Right cardiac atrium (tissue), 5 donors: Measurements from ENCODE around the gene VENTX. TPM values are rescaled to one million over a fixed set of nuclear protein-coding genes. Genes with fewer than 3 reads are reported as not detected.
A peak's percentile ranks its signal among the peaks of the same experiment; 100 is the strongest.

Source experiments
- ATAC-seq, 2 donors: fragments of 200-7000 bp; cut with Tn5 transposase; one replicate each; pipeline versions ENCODE4 v1.8.0 to v1.9.1; 2020; ENCODE audit warnings: moderate library complexity in 2 of 2, mild to moderate bottlenecking in 1 of 2
- DNase-seq, 3 donors: peaks; one replicate each; pipeline ENCODE4 v3.0.0-alpha.2; 2020
- H3K27ac ChIP-seq: one replicate; pipeline ENCODE4 v1.5.1; 2013; ENCODE audit warnings: mild to moderate bottlenecking, low read length, control low read depth, moderate library complexity
- H3K27me3 ChIP-seq: one replicate; pipeline ENCODE4 v1.6.1; 2013; ENCODE audit not compliant: control insufficient read depth, insufficient read depth
- H3K4me1 ChIP-seq: one replicate; pipeline ENCODE4 v1.6.1; 2013; ENCODE audit warnings: low read length; ENCODE audit not compliant: control insufficient read depth, insufficient read depth
- H3K4me3 ChIP-seq: one replicate; pipeline ENCODE4 v1.5.1; 2013; ENCODE audit warnings: low read length, control low read depth
- H3K9me3 ChIP-seq: one replicate; pipeline ENCODE4 v1.6.1; 2013; ENCODE audit warnings: low read length; ENCODE audit not compliant: control insufficient read depth
- WGBS: extraction: QIAGEN DNeasy Blood & Tissue Kit; methylation state at CpG from one replicate; pipeline ENCODE4 v1.1.7; 2013; 5-methylcytosine and 5-hydroxymethylcytosine counted together
- intact Hi-C, 4 donors: fragments of 100-400 bp; cut with DNase I; formaldehyde crosslinking; loops; one replicate each; pipeline versions ENCODE4 v1.11.0 to v1.14.0; 2022 to 2023
- polyA plus RNA-seq: library from polyadenylated mRNA; stranded (reverse); fragments of 200-250 nt; gene quantifications from one replicate; pipeline ENCODE4 v1.2.3, GENCODE V29; 2013
- total RNA-seq, 4 donors: library from RNA; stranded (reverse); fragmentation: NEBNext Ultra II Directional; extraction: Animal tissue kit (Norgen Biotek cat#: 25700); gene quantifications; one replicate each; pipeline ENCODE4 v1.2.1, GENCODE V29; 2021
- donor health status: healthy with polysubstance abuse.
- donor health status: DM: no; HTN: yes; CAD: no.
- donor health status: DM: no; HTN: no; CAD: no.
- donor health status: DM: no; HTN: yes; CAD: no; lungs with severe emphysema.
- donor health status: DM: yes; HTN: yes; CAD: no.

Gene VENTX
- total and polyA plus RNA-seq, 5 donors, result 0.45 to 0.89 (median 0.54) TPM

GRCh38 chr10:133251388-133252222, 13.9 kb downstream of the VENTX start:
- Histone ChIP-seq H3K27me3 (no peaks in the 10 kb centered on the region), H3K27ac (no peak overlapping the region), H3K9me3 (no peaks in the 10 kb centered on the region), H3K4me1 (no peaks in the 10 kb centered on the region), H3K4me3 (no peak overlapping the region)
- intact Hi-C loops, result no loop called here
- DNase-seq, result no peak
- 46% methylated on average over 28 of the region's 28 CpGs for WGBS
- ATAC-seq, result peak; percentile 11 to 27

- no peak overlapping the region for H3K27ac ChIP-seq
- H3K9me3 ChIP-seq, result no peaks in the 10 kb centered on the region
- no peak for DNase-seq
- ATAC-seq, result no peak
- H3K27me3 ChIP-seq, result no peaks in the 10 kb centered on the region
- 81% methylated on average over 12 of the region's 12 CpGs for WGBS
- H3K4me3 ChIP-seq, result no peak overlapping the region
- intact Hi-C loops, result no loop called here
- no peaks in the 10 kb centered on the region for H3K4me1 ChIP-seq
Observed at GRCh38 chr10:133252223-133252552, 14.5 kb downstream of the VENTX start.

GRCh38 chr10:133253361-133253955, 15.8 kb downstream of the VENTX start:
- intact Hi-C loops, result no loop called here
- Histone ChIP-seq H3K27me3 (no peaks in the 10 kb centered on the region), H3K9me3 (no peaks in the 10 kb centered on the region), H3K4me3 (no peak overlapping the region), H3K4me1 (no peaks in the 10 kb centered on the region), H3K27ac (no peak overlapping the region)
- no peak for ATAC-seq
- no peak for DNase-seq
- 82% methylated on average over 22 of the region's 22 CpGs for WGBS

DNA sequence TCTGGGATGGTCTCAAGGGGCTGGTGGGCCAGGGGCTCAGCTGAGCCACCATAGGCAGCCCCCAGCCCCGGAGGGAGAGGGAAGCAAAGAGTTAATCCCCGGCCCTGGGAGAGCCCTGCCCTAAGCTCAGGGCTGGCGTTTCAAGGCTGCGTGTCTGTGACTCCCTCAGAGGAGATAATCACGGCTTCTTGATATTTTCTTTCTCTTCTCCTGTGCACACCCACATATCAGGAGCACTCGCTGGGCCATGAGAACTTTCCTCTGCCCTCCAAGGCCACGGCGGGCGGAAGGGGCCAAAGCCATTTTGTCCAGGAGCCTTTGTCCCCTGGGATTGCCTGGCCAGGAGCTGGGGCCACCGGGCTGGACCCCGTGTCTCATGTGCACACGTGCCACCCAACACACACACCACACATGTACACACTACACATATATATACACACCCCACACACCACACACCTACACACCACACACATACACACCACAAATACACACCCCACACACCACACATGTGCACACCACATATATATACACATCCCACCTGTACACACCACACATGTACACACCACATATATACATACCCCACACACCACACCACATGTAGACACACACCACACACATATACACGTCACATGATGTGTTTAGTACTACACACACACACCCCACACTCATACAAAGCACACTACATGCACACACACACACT, 16.9 kb downstream of the VENTX start:
- no peak overlapping the region for H3K27ac ChIP-seq
- no peaks in the 10 kb centered on the region for H3K27me3 ChIP-seq
- no peaks in the 10 kb centered on the region for H3K4me1 ChIP-seq
- ATAC-seq (no peak), DNase-seq (no peak)
- intact Hi-C loops, result no loop called here
- no peaks in the 10 kb centered on the region for H3K9me3 ChIP-seq
- H3K4me3 ChIP-seq, result no peak overlapping the region
- WGBS, result 31% methylated on average over 13 of the region's 13 CpGs

- Histone ChIP-seq H3K4me3 (no peak overlapping the region), H3K27me3 (no peaks in the 10 kb centered on the region), H3K27ac (no peak overlapping the region), H3K4me1 (no peaks in the 10 kb centered on the region), H3K9me3 (no peaks in the 10 kb centered on the region)
- 92% methylated on average over 15 of the region's 15 CpGs for WGBS
- intact Hi-C loops, result no loop called here
- DNase-seq, result no peak
- no peak for ATAC-seq
Observed at GRCh38 chr10:133255323-133255722, 17.7 kb downstream of the VENTX start.

- no peak overlapping the region for H3K27ac ChIP-seq
- no peaks in the 10 kb centered on the region for H3K9me3 ChIP-seq
- ATAC-seq (peak; percentile 17 to 41), DNase-seq (peak; percentile 67 to 87 (median 85))
- no peaks in the 10 kb centered on the region for H3K4me1 ChIP-seq
- no peak overlapping the region for H3K4me3 ChIP-seq
- intact Hi-C loops, result no loop called here
- 4% methylated on average over 27 of the region's 27 CpGs for WGBS
- H3K27me3 ChIP-seq, result no peaks in the 10 kb centered on the region
Observed at GRCh38 chr10:133257489-133258065, 19.9 kb downstream of the VENTX start.

- ATAC-seq, result no peak
Observed at GRCh38 chr10:133258066-133258817, 20.6 kb downstream of the VENTX start.

DNA sequence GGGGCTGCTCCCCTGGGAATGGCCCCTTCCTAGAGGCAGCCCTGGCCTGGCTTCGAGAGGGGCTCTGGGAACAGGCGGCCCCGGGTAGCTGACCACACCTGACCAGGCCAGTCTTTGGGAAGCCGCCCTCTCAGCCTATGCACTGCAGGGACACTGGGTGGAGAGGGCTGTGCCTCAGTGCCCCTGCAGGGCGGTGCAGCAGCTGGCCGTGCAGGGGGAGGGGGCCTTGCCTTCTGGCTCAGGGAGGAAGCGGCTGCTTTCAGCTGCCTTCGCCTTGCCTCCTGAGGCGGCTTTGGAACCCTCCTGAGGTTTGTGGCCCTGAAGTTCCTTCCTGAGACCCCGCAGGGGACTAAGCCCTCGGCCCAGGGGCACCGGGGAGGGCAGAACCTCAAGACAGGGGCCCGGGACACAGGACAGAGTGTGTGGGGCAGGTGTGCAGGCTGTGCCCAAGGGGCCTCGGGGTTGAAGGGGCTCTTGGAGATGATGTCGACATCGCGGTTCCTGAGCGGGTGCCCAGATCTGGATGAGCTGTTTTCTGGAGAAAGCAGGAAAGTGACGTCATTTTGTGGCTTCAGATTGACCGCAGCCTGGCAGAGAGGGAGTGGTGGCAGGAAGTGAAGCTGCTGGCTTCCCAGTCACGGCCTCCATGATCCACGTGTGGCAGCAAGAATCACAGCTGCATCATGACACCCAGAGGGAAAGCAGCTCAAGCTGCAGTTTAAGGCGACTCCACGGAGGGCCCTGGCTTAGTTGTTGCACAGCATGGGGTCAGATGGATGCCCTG, 21.4 kb downstream of the VENTX start:
- 40% methylated on average over 24 of the region's 24 CpGs for WGBS

More at GRCh38 chr10:133258066-133258817, 20.6 kb downstream of the VENTX start:
- no peak overlapping the region for H3K27ac ChIP-seq
- peak in 1 of 3 donors; percentile 69 for DNase-seq
- H3K27me3 ChIP-seq, result no peaks in the 10 kb centered on the region
- H3K9me3 ChIP-seq, result no peaks in the 10 kb centered on the region
- WGBS, result 63% methylated on average over 21 of the region's 21 CpGs
- no peak overlapping the region for H3K4me3 ChIP-seq
- no peaks in the 10 kb centered on the region for H3K4me1 ChIP-seq
- intact Hi-C loops, result no loop called here

DNA sequence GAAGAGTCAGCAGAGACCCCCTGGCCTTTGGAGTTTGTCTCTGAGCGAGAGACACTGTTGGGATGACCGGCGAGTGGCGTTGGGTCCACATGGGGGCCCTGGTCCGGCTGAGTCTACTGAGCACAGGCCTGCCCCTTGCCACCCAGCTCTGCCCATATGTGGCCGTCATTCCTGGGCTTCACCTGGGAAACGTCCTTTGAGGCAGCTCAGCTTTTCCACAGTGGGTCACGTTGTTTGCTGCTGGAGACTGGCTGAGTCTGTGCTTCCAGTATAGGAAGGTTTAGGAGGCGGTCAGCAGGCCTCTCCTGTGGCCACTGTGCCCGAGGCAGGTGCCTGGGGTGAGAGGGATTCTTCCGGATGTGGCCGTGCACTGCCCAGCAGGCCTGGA, 21.9 kb downstream of the VENTX start:
- no peak for DNase-seq
- Histone ChIP-seq H3K27ac (no peak overlapping the region), H3K9me3 (no peaks in the 10 kb centered on the region), H3K4me1 (no peaks in the 10 kb centered on the region), H3K27me3 (no peaks in the 10 kb centered on the region), H3K4me3 (no peak overlapping the region)
- no peak for ATAC-seq
- intact Hi-C loops, result no loop called here
- 60% methylated on average over 12 of the region's 12 CpGs for WGBS

More for the DNA sequence above, 21.4 kb downstream of the VENTX start:
- H3K4me1 ChIP-seq, result no peaks in the 10 kb centered on the region
- ATAC-seq (peak; percentile 14 to 58), DNase-seq (peak; percentile 86 to 89 (median 88))
- no peaks in the 10 kb centered on the region for H3K27me3 ChIP-seq
- H3K27ac ChIP-seq, result no peak overlapping the region
- no peak overlapping the region for H3K4me3 ChIP-seq
- H3K9me3 ChIP-seq, result no peaks in the 10 kb centered on the region
- intact Hi-C loops, result no loop called here
